ENCODE measurements around the gene FNDC1.

Gene FNDC1

GRCh38 chr6:159131709-159132108 is 37.5 kb upstream of the FNDC1 start:
- H3F3A ChIP-seq (ENCODE audit: control insufficient read depth, insufficient read depth) = peaks cover 11% of the 10 kb centered on the region

GRCh38 chr6:159132664-159133063 is 36.5 kb upstream of the FNDC1 start:
- Histone ChIP-seq H3K9me3 (ENCODE audit: control insufficient read depth, insufficient read depth, low read length) (no peaks in the 10 kb centered on the region), H3K4me2 (ENCODE audit: low read length) (no peak overlapping the region), H3K4me3 (ENCODE audit: low read length) (no peak overlapping the region), H4K20me1 (ENCODE audit: control insufficient read depth, insufficient read depth, low read depth, low read length) (no peaks in the 10 kb centered on the region), H3K27me3 (ENCODE audit: control insufficient read depth, low read length) (no peaks in the 10 kb centered on the region), H3K36me3 (ENCODE audit: control insufficient read depth, low read length) (no peaks in the 10 kb centered on the region), H3K79me2 (ENCODE audit: control insufficient read depth, low read length) (no peaks in the 10 kb centered on the region), H3K4me1 (ENCODE audit: control insufficient read depth, low read length) (peaks cover 57% of the 10 kb centered on the region), H3K27ac (ENCODE audit: low read depth, low read length) (no peak overlapping the region), H3K9me2 (replicated peaks; ENCODE audit: control insufficient read depth, low read length) (no peaks in the 10 kb centered on the region), H3F3A (ENCODE audit: control insufficient read depth, insufficient read depth) (peaks cover 5% of the 10 kb centered on the region; the same call in 1 of the 2 replicates)
- no peak for TF ChIP-seq EZH2phosphoT487 (IDR thresholded peaks at IDR 0.05; ENCODE audit: borderline replicate concordance, low read length)
- no peak for TF ChIP-seq CTCF (IDR thresholded peaks at IDR 0.05; ENCODE audit: low read depth, low read length, poor library complexity, severe bottlenecking)

More at GRCh38 chr6:159131709-159132108, 37.5 kb upstream of the FNDC1 start:
- Histone ChIP-seq H3K4me3 (ENCODE audit: low read length) (no peak overlapping the region), H3K79me2 (ENCODE audit: control insufficient read depth, low read length) (no peaks in the 10 kb centered on the region), H4K20me1 (ENCODE audit: control insufficient read depth, insufficient read depth, low read depth, low read length) (no peaks in the 10 kb centered on the region), H3K27me3 (ENCODE audit: control insufficient read depth, low read length) (no peaks in the 10 kb centered on the region), H3K27ac (ENCODE audit: low read depth, low read length) (no peak overlapping the region), H3K9me2 (replicated peaks; ENCODE audit: control insufficient read depth, low read length) (no peaks in the 10 kb centered on the region), H3K9me3 (ENCODE audit: control insufficient read depth, insufficient read depth, low read length) (no peaks in the 10 kb centered on the region), H3K4me2 (ENCODE audit: low read length) (no peak overlapping the region), H3K36me3 (ENCODE audit: control insufficient read depth, low read length) (no peaks in the 10 kb centered on the region), H3K4me1 (ENCODE audit: control insufficient read depth, low read length) (peaks cover 66% of the 10 kb centered on the region)
- no peak for TF ChIP-seq EZH2phosphoT487 (IDR thresholded peaks at IDR 0.05; ENCODE audit: borderline replicate concordance, low read length)
- TF ChIP-seq CTCF (IDR thresholded peaks at IDR 0.05; ENCODE audit: low read depth, low read length, poor library complexity, severe bottlenecking) = no peak

GRCh38 chr6:159134701-159135364 is 34.4 kb upstream of the FNDC1 start:
- Histone ChIP-seq H3K4me2 (ENCODE audit: low read length) (peak overlapping the region; percentile 38), H3K9me3 (ENCODE audit: control insufficient read depth, insufficient read depth, low read length) (no peaks in the 10 kb centered on the region), H3K36me3 (ENCODE audit: control insufficient read depth, low read length) (no peaks in the 10 kb centered on the region), H3K27ac (ENCODE audit: low read depth, low read length) (no peak overlapping the region), H3K4me3 (ENCODE audit: low read length) (no peak overlapping the region), H3K27me3 (ENCODE audit: control insufficient read depth, low read length) (no peaks in the 10 kb centered on the region), H3K4me1 (ENCODE audit: control insufficient read depth, low read length) (peaks cover 37% of the 10 kb centered on the region), H3K79me2 (ENCODE audit: control insufficient read depth, low read length) (no peaks in the 10 kb centered on the region), H4K20me1 (ENCODE audit: control insufficient read depth, insufficient read depth, low read depth, low read length) (no peaks in the 10 kb centered on the region), H3K9me2 (replicated peaks; ENCODE audit: control insufficient read depth, low read length) (no peaks in the 10 kb centered on the region), H3F3A (ENCODE audit: control insufficient read depth, insufficient read depth) (no peaks in the 10 kb centered on the region)
- peak; percentile 97 for TF ChIP-seq CTCF (IDR thresholded peaks at IDR 0.05; ENCODE audit: low read depth, low read length, poor library complexity, severe bottlenecking)
- TF ChIP-seq EZH2phosphoT487 (IDR thresholded peaks at IDR 0.05; ENCODE audit: borderline replicate concordance, low read length) = no peak
